ENCODE measurements around the gene WDR31.

GRCh38 chr9:113368348-113368981, 28.4 kb upstream of the WDR31 start:
- no peak for TF ChIP-seq POLR2AphosphoS5 (IDR thresholded peaks at IDR 0.05)
- no peak for TF ChIP-seq CTCF (IDR thresholded peaks at IDR 0.05 in 8 of 11, conservative IDR thresholded peaks at IDR 0.05 in 3 of 11)
- TF ChIP-seq POLR2A (IDR thresholded peaks at IDR 0.05) = no peak
